HepG2 (cell line): Measurements from ENCODE around the gene HYCC1. TPM values are rescaled to one million over a fixed set of nuclear protein-coding genes. Genes with fewer than 3 reads are reported as not detected.

ENCODE experiments used
- ATAC-seq: fragments of 200-7000 bp; cut with Tn5 transposase; 3 replicates; pipeline ENCODE4 v1.9.1; 2020; ENCODE audit warnings: mild to moderate bottlenecking, moderate library complexity
- BruUV-seq: library from RNA; stranded (reverse); fragments of 400-500 nt; replicated peaks from 2 replicates; lab custom pipeline; 2021; lab: Mats Ljungman, UMichigan
- CTCF ChIA-PET: fragments of 300-600 bp; formaldehyde crosslinking; extraction: SDS; loops from one replicate; lab custom pipeline; 2021; ENCODE audit warnings: low total read pairs, inconsistent platforms, low intra/inter-chr PET ratio; lab: Yijun Ruan, JAX
- POLR2A ChIA-PET: fragments of 350-600 bp; sonication (Branson Sonifier 250); formaldehyde crosslinking; loops from one replicate; lab custom pipeline; 2020; ENCODE audit warnings: antibody characterized with exemption, inconsistent platforms; lab: Yijun Ruan, JAX
- DNase-seq: peaks from one replicate; pipeline ENCODE4 v3.0.0-alpha.2; 2015; ENCODE audit warnings: low spot score
- FAIRE-seq: peaks from 3 replicates; lab custom pipeline; 2011; peaks lifted over from hg19 to GRCh38; lab: Jason Lieb, UNC
- H2AFZ ChIP-seq: one replicate; pipeline ENCODE4 v1.6.1; 2011; ENCODE audit warnings: low read length, inconsistent platforms
- H3K27ac ChIP-seq: fragments of 300-600 bp; 3 replicates; pipeline ENCODE4 v1.8.0; 2011; ENCODE audit warnings: mixed run types, mild to moderate bottlenecking, mixed read lengths, low read length, inconsistent platforms; ENCODE audit not compliant: insufficient read depth; ENCODE audit errors: extremely low read length
- H3K27me3 ChIP-seq, 2 experiments: fragments of 200-600 bp in 1 of 2; 2 replicates in 1 of 2; 3 replicates in 1 of 2; pipeline versions ENCODE4 v1.6.0 to v1.8.0; 2011; ENCODE audit warnings: low read length in 2 of 2, mild to moderate bottlenecking in 2 of 2, moderate library complexity in 2 of 2, inconsistent platforms in 1 of 2; ENCODE audit not compliant: insufficient read depth in 2 of 2, control insufficient read depth in 1 of 2
- H3K36me3 ChIP-seq, 2 experiments: fragments of 200-600 bp in 1 of 2; replicated peaks in 1 of 2; 2 replicates in 1 of 2; 3 replicates in 1 of 2; pipeline versions ENCODE4 v1.5.1 to v1.8.0; 2011; ENCODE audit warnings: low read length in 2 of 2, inconsistent platforms in 1 of 2; ENCODE audit not compliant: insufficient read depth in 2 of 2, control insufficient read depth in 1 of 2
- H3K4me1 ChIP-seq: 2 replicates; pipeline ENCODE4 v1.5.1; 2012; ENCODE audit warnings: low read length, inconsistent platforms; ENCODE audit not compliant: insufficient read depth
- H3K4me2 ChIP-seq: 2 replicates; pipeline ENCODE4 v1.6.0; 2011; ENCODE audit warnings: low read depth, low read length, inconsistent platforms
- H3K4me3 ChIP-seq, 3 experiments: fragments of 200-600 bp in 1 of 3; sonication (generic), shearing (Covaris generic) in 1 of 3; replicated peaks in 1 of 3; 2 replicates each; pipeline ENCODE4 v1.5.1; 2011 to 2016; ENCODE audit warnings: low read length in 3 of 3, inconsistent platforms in 2 of 3, low read depth in 2 of 3, mild to moderate bottlenecking in 2 of 3, control low read depth in 1 of 3, mixed read lengths in 1 of 3; ENCODE audit not compliant: insufficient read depth in 1 of 3
- H3K79me2 ChIP-seq: one replicate; pipeline ENCODE4 v1.6.1; 2011; ENCODE audit warnings: low read length, inconsistent platforms; ENCODE audit not compliant: insufficient read depth
- H3K9ac ChIP-seq: 2 replicates; pipeline ENCODE4 v1.6.0; 2011; ENCODE audit warnings: mild to moderate bottlenecking, low read depth, low read length, inconsistent platforms; ENCODE audit not compliant: insufficient read depth
- H3K9me3 ChIP-seq: 2 replicates; pipeline ENCODE4 v1.5.1; 2012; ENCODE audit warnings: mild to moderate bottlenecking, low read length
- H4K20me1 ChIP-seq: 2 replicates; pipeline ENCODE4 v1.6.0; 2011; ENCODE audit warnings: inconsistent platforms, mild to moderate bottlenecking, low read length, moderate library complexity; ENCODE audit not compliant: insufficient read depth
- MAF1 ChIP-seq: sonication (generic); formaldehyde crosslinking; IDR thresholded peaks from 2 replicates; pipeline ENCODE4 v1.5.0; 2020; ENCODE audit warnings: missing genetic modification reagents, borderline replicate concordance
- NCOA1 ChIP-seq: sonication (generic); formaldehyde crosslinking; IDR thresholded peaks from 2 replicates; pipeline ENCODE4 v1.9.0; 2021; ENCODE audit warnings: missing genetic modification reagents
- PRMT3 ChIP-seq: sonication (generic); formaldehyde crosslinking; IDR thresholded peaks from 2 replicates; pipeline ENCODE4 v1.8.1; 2022; ENCODE audit warnings: low read depth, mild to moderate bottlenecking, moderate library complexity, missing genetic modification reagents, borderline replicate concordance
- RFX3 ChIP-seq: IDR thresholded peaks from 2 replicates; pipeline ENCODE4 v1.6.1; 2016; ENCODE audit warnings: missing biosample characterization, missing genetic modification reagents
- TGIF2 ChIP-seq: IDR thresholded peaks from 2 replicates; pipeline ENCODE4 v1.6.1; 2016; ENCODE audit warnings: control low read depth, missing compliant biosample characterization
- TMF1 ChIP-seq: sonication (generic); formaldehyde crosslinking; IDR thresholded peaks from 2 replicates; pipeline ENCODE4 v1.8.1; 2022; ENCODE audit warnings: low read depth, missing genetic modification reagents
- TSC22D2 ChIP-seq: sonication (generic); formaldehyde crosslinking; IDR thresholded peaks from 2 replicates; pipeline ENCODE4 v1.5.1; 2020; ENCODE audit warnings: missing genetic modification reagents, mild to moderate bottlenecking, borderline replicate concordance
- ZNF614 ChIP-seq: IDR thresholded peaks from 2 replicates; pipeline ENCODE4 v1.6.1; 2018; ENCODE audit warnings: missing biosample characterization, missing genetic modification reagents, inconsistent platforms, borderline replicate concordance
- ZNF773 ChIP-seq: sonication (generic); formaldehyde crosslinking; IDR thresholded peaks from 2 replicates; pipeline ENCODE4 v1.4.0; 2020; ENCODE audit warnings: missing genetic modification reagents, borderline replicate concordance
- WGBS: methylation state at CpG from one replicate; pipeline ENCODE4 v1.1.6; 2017; ENCODE audit warnings: low lambda C conversion rate; 5-methylcytosine and 5-hydroxymethylcytosine counted together
- in situ Hi-C: cut with HindIII; loops from 2 replicates; pipeline ENCODE4 v1.10.0; 2017; ENCODE audit warnings: low pct_unique_long_range_greater_than_20kb; ENCODE audit not compliant: extremely low pct_ligation_motif_present
- intact Hi-C: fragments of 100-400 bp; cut with micrococcal nuclease; formaldehyde crosslinking; loops from one replicate; pipeline ENCODE4 v1.10.0; 2022; ENCODE audit not compliant: unreplicated experiment
- polyA plus RNA-seq, 8 experiments: library from polyadenylated mRNA; depleted of rRNA in 3 of 8; stranded (reverse) in 7 of 8; unstranded in 1 of 8; fragments of >200 nt; fragmentation: Illumina TruSeq in 4 of 8; extraction: Trizol in 4 of 8; gene quantifications; 2 replicates each; pipeline versions ENCODE4 v1.2.1 to v1.2.3, GENCODE V29; 2011 to 2016; ENCODE audit warnings: low read depth in 4 of 8, missing spikeins in 1 of 8, mixed read lengths in 1 of 8; ENCODE audit not compliant: insufficient read depth in 1 of 8
- total RNA-seq, 5 experiments: library from RNA; depleted of rRNA; stranded (reverse); fragments of >200 nt; fragmentation: Illumina TruSeq; extraction: Trizol; gene quantifications; 2 replicates each; pipeline ENCODE4 v1.2.3, GENCODE V29; 2016; ENCODE audit warnings: low read depth in 1 of 5
- TF ChIP-seq, protein P1 (sequence below): sonication (generic); formaldehyde crosslinking; IDR thresholded peaks from 2 replicates; pipeline ENCODE4 v1.5.1; 2020; ENCODE audit warnings: mild to moderate bottlenecking, missing genetic modification reagents, moderate library complexity
- TF ChIP-seq, protein P2 (sequence below): sonication (generic); formaldehyde crosslinking; IDR thresholded peaks from 2 replicates; pipeline ENCODE4 v1.4.0; 2020; ENCODE audit warnings: missing genetic modification reagents
- TF ChIP-seq, protein P3 (sequence below): sonication (generic); formaldehyde crosslinking; IDR thresholded peaks from 2 replicates; pipeline ENCODE4 v1.5.1; 2020; ENCODE audit warnings: missing genetic modification reagents, mild to moderate bottlenecking, borderline replicate concordance

HYCC1 gene
- total and polyA plus RNA-seq, 2 of the 13 experiments (the other 11 are each of a cell fraction or from before 2014, with no cell fraction given), result 9.5 to 41.8 TPM

DNA sequence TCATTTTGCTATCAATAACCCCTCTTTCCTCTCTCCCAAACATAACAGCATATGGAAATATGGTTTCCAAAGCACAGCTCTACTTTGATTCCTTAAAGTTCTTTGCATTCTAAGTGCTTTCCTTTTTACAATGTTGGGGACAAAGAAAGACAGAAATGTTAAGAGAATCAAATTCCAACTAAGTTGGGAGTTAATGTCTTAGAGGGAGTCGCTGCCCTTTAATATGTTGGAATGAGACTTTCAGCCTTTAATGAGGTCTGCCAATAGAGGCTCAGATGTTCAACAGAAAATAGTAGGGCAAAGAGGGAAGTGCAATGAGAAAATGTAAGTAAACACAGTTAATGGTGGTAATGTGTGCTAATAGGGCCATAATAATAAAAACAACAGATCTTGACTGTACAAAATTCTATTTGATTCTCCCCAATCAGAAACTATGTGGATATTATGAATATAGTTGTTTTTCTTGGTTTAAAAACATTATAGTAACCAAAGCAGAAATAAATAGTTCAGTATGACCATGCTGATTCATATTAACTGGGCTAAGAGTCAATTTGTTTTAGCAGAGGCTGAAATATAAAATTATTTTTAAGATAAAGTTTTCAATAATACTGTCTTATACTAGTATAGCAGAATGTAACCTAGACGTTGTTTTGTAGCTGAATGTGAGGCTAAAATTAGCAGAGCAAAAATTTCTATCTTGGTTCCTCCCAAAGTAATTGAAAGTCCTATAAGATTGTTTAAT, 10.3 kb downstream of the HYCC1 start:
- WGBS, result 97% methylated on average over 2 of the region's 2 CpGs
- H3K4me3 ChIP-seq, result no peak overlapping the region
- in situ Hi-C loops, result no loop called here
- H3K27me3 ChIP-seq, result no peaks in the 10 kb centered on the region
- ATAC-seq (no peak), FAIRE-seq (no peak), DNase-seq (no peak)
- no TSS peak for BruUV-seq
- no peak overlapping the region for H3K9ac ChIP-seq
- no peak overlapping the region for H2AFZ ChIP-seq
- no peak overlapping the region for H3K27ac ChIP-seq
- no peaks in the 10 kb centered on the region for H3K4me1 ChIP-seq
- ChIA-PET POLR2A (no interaction called here), CTCF (no interaction called here)
- H3K79me2 ChIP-seq, result peaks cover 37% of the 10 kb centered on the region
- no peaks in the 10 kb centered on the region for H3K9me3 ChIP-seq
- no peaks in the 10 kb centered on the region for H4K20me1 ChIP-seq
- TF ChIP-seq TMF1 (CRISPR knock-in tag), result no peak
- no peak for TF ChIP-seq RFX3
- TF ChIP-seq NCOA1 (CRISPR knock-in tag), result no peak
- no peak for TF ChIP-seq TSC22D2 (CRISPR knock-in tag)
- TF ChIP-seq, protein P1, sequence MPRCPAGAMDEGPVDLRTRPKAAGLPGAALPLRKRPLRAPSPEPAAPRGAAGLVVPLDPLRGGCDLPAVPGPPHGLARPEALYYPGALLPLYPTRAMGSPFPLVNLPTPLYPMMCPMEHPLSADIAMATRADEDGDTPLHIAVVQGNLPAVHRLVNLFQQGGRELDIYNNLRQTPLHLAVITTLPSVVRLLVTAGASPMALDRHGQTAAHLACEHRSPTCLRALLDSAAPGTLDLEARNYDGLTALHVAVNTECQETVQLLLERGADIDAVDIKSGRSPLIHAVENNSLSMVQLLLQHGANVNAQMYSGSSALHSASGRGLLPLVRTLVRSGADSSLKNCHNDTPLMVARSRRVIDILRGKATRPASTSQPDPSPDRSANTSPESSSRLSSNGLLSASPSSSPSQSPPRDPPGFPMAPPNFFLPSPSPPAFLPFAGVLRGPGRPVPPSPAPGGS (CRISPR knock-in tag), result no peak
- no peak for TF ChIP-seq ZNF614
- TF ChIP-seq, protein P2, sequence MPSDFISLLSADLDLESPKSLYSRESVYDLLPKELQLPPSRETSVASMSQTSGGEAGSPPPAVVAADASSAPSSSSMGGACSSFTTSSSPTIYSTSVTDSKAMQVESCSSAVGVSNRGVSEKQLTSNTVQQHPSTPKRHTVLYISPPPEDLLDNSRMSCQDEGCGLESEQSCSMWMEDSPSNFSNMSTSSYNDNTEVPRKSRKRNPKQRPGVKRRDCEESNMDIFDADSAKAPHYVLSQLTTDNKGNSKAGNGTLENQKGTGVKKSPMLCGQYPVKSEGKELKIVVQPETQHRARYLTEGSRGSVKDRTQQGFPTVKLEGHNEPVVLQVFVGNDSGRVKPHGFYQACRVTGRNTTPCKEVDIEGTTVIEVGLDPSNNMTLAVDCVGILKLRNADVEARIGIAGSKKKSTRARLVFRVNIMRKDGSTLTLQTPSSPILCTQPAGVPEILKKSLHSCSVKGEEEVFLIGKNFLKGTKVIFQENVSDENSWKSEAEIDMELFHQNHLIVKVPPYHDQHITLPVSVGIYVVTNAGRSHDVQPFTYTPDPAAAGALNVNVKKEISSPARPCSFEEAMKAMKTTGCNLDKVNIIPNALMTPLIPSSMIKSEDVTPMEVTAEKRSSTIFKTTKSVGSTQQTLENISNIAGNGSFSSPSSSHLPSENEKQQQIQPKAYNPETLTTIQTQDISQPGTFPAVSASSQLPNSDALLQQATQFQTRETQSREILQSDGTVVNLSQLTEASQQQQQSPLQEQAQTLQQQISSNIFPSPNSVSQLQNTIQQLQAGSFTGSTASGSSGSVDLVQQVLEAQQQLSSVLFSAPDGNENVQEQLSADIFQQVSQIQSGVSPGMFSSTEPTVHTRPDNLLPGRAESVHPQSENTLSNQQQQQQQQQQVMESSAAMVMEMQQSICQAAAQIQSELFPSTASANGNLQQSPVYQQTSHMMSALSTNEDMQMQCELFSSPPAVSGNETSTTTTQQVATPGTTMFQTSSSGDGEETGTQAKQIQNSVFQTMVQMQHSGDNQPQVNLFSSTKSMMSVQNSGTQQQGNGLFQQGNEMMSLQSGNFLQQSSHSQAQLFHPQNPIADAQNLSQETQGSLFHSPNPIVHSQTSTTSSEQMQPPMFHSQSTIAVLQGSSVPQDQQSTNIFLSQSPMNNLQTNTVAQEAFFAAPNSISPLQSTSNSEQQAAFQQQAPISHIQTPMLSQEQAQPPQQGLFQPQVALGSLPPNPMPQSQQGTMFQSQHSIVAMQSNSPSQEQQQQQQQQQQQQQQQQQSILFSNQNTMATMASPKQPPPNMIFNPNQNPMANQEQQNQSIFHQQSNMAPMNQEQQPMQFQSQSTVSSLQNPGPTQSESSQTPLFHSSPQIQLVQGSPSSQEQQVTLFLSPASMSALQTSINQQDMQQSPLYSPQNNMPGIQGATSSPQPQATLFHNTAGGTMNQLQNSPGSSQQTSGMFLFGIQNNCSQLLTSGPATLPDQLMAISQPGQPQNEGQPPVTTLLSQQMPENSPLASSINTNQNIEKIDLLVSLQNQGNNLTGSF (CRISPR knock-in tag), result no peak
- TF ChIP-seq MAF1 (CRISPR knock-in tag), result no peak
- TF ChIP-seq, protein P3, sequence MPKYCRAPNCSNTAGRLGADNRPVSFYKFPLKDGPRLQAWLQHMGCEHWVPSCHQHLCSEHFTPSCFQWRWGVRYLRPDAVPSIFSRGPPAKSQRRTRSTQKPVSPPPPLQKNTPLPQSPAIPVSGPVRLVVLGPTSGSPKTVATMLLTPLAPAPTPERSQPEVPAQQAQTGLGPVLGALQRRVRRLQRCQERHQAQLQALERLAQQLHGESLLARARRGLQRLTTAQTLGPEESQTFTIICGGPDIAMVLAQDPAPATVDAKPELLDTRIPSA (CRISPR knock-in tag), result no peak
- no peak for TF ChIP-seq TGIF2
- no peak for TF ChIP-seq PRMT3 (CRISPR knock-in tag)
- TF ChIP-seq ZNF773, result no peak
- TF ChIP-seq, all 625 proteins: peak for 0
- Histone ChIP-seq H3K36me3 (no peaks in the 10 kb centered on the region), H3K4me2 (no peak overlapping the region)
- intact Hi-C loops, result no loop called here
